ENCODE measurements around the gene HGS.

The HGS gene

DNA sequence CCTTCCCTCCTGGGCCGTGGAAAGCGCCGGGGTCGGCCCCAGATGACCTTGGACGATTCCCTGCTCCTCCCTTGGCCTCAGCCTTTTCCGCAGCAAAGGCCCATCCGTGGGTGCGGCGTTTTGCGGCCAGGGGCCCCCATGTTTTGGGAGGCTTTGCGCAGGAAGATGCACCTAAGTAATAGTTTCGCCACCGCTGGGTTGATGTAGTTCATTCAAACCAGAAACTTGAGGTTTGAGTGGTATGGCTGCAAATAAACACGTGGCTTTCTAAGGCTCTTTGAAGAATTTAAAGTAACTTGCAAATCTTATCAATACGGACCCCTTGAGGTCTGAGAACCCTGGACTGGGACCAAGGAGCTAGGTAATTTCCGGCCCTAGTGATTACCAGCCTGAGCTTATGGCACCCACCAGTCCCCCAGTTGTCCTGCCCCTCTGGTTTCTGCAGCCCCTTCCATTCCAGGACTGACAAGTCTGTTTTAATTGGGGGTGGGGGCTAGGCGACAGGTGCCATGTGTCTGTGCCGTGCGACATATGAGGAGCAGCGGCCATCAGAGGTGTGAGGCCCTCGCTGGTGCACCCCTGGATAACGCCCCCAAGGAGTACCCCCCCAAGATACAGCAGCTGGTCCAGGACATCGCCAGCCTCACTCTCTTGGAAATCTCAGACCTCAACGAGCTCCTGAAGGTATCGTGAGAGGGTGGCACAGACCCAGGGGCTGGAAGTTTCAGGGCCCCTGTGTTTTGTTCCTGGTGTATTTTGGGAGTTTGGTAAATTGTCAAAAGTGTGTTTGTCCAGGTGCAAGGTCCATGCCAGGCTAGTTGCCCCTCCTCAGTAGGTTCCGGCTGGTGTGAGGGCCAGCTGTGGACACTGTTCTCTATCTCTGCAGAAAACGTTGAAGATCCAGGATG, 20.2 kb downstream of the HGS start:
- no peaks in the 10 kb centered on the region for H3K27me3 Mint-ChIP-seq
- peak overlapping the region; percentile 89 for H3K4me3 Mint-ChIP-seq
- H3K9me3 Mint-ChIP-seq (ENCODE audit: low read depth) = no peaks in the 10 kb centered on the region
- peak overlapping the region; percentile 79 for H3K27ac Mint-ChIP-seq
- H3K36me3 Mint-ChIP-seq = peaks cover 3% of the 10 kb centered on the region
- peaks cover 21% of the 10 kb centered on the region for H3K4me1 Mint-ChIP-seq (ENCODE audit: low read depth)

GRCh38 chr17:81705518-81706231, 21.9 kb downstream of the HGS start:
- Mint-ChIP-seq H3K36me3 (peaks cover 3% of the 10 kb centered on the region), H3K27me3 (no peaks in the 10 kb centered on the region), H3K4me1 (ENCODE audit: low read depth) (peaks cover 21% of the 10 kb centered on the region), H3K9me3 (ENCODE audit: low read depth) (no peaks in the 10 kb centered on the region), H3K27ac (peak overlapping the region; percentile 17), H3K4me3 (peak overlapping the region; percentile 49)

GRCh38 chr17:81706232-81706611, 22.4 kb downstream of the HGS start:
- Mint-ChIP-seq H3K36me3 (peaks cover 3% of the 10 kb centered on the region), H3K9me3 (ENCODE audit: low read depth) (no peaks in the 10 kb centered on the region), H3K27ac (peak overlapping the region; percentile 34), H3K27me3 (no peaks in the 10 kb centered on the region), H3K4me1 (ENCODE audit: low read depth) (peaks cover 22% of the 10 kb centered on the region), H3K4me3 (peak overlapping the region; percentile 49)

DNA sequence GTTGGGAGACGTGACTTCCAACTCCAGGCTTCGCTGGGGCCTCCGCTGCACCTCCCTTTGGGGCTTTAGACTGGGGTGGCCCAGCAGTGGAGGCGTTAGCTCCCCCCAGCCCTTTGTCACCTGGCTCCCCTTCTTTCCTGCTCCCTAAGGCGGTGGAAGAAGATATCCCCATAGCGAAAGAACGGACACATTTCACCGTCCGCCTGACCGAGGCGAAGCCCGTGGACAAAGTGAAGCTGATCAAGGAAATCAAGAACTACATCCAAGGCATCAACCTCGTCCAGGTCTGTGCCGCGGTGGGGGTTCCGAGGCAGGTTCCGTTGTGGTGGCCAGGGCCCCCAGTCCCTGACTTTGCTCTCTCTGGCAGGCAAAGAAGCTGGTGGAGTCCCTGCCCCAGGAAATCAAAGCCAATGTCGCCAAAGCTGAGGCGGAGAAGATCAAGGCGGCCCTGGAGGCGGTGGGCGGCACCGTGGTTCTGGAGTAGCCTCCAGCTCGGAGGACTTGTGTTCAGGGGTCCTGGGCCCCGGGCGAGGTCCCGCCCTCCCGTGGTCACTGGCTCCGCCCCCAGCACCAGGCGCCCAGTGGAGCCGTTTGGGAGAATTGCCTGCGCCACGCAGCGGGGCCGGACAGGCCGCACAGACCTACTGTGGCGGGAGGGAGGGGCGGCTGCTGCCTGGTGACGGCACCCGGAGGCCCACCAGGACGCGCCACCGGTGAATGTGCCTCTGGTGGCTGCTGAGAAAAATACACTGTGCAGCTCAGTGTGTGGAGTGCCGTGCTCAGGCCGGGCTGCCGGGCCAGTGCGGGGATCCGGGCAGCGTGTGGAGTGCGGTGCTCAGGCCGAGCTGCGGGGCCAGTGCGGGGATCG, 23.2 kb downstream of the HGS start:
- Mint-ChIP-seq H3K27ac (no peak overlapping the region), H3K36me3 (peaks cover 3% of the 10 kb centered on the region), H3K27me3 (no peaks in the 10 kb centered on the region), H3K9me3 (ENCODE audit: low read depth) (no peaks in the 10 kb centered on the region), H3K4me3 (no peak overlapping the region), H3K4me1 (ENCODE audit: low read depth) (peaks cover 16% of the 10 kb centered on the region)

DNA sequence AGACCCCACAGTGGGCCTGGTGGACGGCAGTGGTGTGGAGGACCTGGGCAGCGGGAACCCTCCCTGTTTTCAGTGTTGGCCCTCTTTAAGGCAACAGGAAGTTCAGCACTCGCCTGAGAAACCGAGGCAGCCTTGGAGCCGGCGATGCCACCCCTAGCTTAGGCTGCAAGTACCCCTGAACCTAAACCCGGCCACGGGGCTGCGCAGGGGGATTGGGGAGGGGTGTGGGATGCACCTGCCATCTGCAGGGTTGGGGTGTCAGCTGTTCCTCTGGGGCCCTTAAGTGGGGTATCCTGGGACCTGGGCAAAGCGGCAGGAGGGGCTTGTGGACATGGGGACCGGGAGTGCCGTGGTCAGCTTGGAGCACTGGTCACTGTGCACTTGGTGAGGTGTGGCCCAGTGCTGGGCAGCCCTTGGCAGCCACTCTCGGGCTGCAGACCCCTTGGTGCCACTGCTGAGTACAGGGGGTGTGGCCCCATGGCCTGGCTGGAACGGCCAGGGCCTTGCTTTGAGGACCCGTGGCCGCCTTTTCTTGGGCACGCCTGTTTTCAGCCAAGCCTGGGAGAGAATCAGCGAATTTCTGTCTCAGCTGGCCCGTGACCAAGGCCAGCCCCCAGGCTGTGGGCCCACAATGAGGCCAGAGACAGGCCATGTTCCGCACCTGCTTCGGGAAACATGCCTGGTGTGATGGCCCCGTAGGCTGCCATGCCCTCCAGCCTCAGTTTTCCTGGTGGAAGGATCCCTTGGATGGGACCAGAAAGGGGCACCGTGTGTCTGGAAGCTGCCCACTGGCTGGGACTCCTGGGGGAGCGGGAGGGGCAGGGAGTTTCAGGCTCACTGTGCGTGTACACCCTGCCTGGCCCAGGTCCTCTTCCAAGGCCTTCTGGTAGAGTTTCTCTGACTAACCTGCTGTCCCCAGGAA, 24.2 kb downstream of the HGS start:
- peaks cover 17% of the 10 kb centered on the region for H3K4me1 Mint-ChIP-seq (ENCODE audit: low read depth)
- no peak overlapping the region for H3K27ac Mint-ChIP-seq
- H3K9me3 Mint-ChIP-seq (ENCODE audit: low read depth) = no peaks in the 10 kb centered on the region
- H3K27me3 Mint-ChIP-seq = no peaks in the 10 kb centered on the region
- no peak overlapping the region for H3K4me3 Mint-ChIP-seq
- H3K36me3 Mint-ChIP-seq = peaks cover 3% of the 10 kb centered on the region

DNA sequence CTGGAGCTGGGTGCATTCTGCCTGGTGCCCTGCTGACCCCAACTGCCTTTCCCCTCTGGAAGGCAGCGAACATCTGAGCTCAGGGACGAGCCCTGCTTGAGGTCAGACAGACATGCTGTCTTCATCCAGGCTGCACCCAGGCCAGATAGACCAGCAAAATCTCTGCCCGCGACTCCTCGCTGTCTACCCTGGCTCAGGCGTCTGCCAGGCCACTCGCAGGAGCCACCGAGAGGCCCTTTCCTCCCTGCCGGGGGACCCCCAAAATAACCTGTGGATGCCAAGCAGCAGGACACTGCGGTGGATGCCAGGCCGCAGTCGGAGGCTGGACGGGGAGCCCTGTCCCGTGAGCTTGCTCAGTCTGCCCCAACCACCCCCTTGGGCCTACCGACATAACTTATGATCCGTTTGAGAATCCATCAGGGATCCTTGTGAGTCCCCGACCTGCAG, 25.0 kb downstream of the HGS start:
- Mint-ChIP-seq H3K36me3 (peaks cover 3% of the 10 kb centered on the region), H3K27ac (no peak overlapping the region), H3K27me3 (no peaks in the 10 kb centered on the region), H3K9me3 (ENCODE audit: low read depth) (no peaks in the 10 kb centered on the region), H3K4me3 (no peak overlapping the region), H3K4me1 (ENCODE audit: low read depth) (peaks cover 18% of the 10 kb centered on the region)

- Mint-ChIP-seq H3K9me3 (ENCODE audit: low read depth) (no peaks in the 10 kb centered on the region), H3K27me3 (no peaks in the 10 kb centered on the region), H3K4me1 (ENCODE audit: low read depth) (peaks cover 12% of the 10 kb centered on the region), H3K4me3 (peak overlapping the region; percentile 80), H3K36me3 (no peaks in the 10 kb centered on the region), H3K27ac (peak overlapping the region; percentile 80)
Observed at GRCh38 chr17:81710514-81711308, 26.9 kb downstream of the HGS start.

DNA sequence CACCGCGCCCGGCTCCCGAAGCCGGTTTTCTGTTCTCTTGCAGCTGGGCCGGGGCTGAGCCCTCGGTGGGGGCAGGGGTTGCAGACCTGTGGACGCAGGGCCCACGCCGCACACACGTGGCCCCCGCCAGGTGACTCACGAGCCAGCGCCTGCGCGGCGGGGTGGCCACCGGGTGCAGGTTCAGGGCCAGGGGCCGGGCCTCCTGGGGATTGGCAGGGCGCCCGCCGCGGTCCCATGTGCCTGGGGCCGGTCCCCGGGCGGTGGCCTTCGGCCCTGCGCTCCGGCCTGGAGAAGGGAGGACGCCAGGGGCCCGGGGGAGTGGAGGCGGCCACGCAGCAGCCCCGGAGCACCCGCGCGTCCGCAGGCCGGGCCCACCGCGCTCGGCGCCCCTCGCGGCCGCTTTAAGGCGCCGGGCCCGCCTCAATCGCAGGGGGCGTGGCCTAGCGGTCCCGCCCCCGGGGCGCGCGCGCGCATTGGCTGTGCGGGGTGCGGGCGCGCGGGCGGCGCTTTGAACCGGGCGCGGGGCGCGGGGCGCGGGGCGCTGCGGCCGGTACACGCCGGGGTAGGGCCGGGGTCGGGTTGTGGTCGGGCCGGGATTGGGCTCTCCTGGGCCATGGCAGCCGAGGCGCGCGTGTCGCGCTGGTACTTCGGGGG, 28.1 kb downstream of the HGS start, which contains the start of gene SLC25A10:
Gene SLC25A10 (plus strand): TSS at position 471 of the 654 bp plus-strand sequence. CDS start 143 bp downstream, at position 614.
- Mint-ChIP-seq H3K4me1 (ENCODE audit: low read depth) (peaks cover 10% of the 10 kb centered on the region), H3K9me3 (ENCODE audit: low read depth) (no peaks in the 10 kb centered on the region), H3K36me3 (no peaks in the 10 kb centered on the region), H3K27me3 (no peaks in the 10 kb centered on the region), H3K27ac (peak within 1 kb of the TSS; percentile 80), H3K4me3 (peak within 1 kb of the TSS; percentile 91)

- H3K27ac Mint-ChIP-seq = peak overlapping the region; percentile 54
- H3K27me3 Mint-ChIP-seq = no peaks in the 10 kb centered on the region
- no peaks in the 10 kb centered on the region for H3K9me3 Mint-ChIP-seq (ENCODE audit: low read depth)
- H3K36me3 Mint-ChIP-seq = no peaks in the 10 kb centered on the region
- H3K4me1 Mint-ChIP-seq (ENCODE audit: low read depth) = peaks cover 10% of the 10 kb centered on the region
- peak overlapping the region; percentile 91 for H3K4me3 Mint-ChIP-seq
Observed at GRCh38 chr17:81712468-81713003, 28.7 kb downstream of the HGS start.

GRCh38 chr17:81713004-81713555, 29.3 kb downstream of the HGS start:
- H3K4me3 Mint-ChIP-seq = peak overlapping the region; percentile 91
- H3K27ac Mint-ChIP-seq = peak overlapping the region; percentile 54
- H3K36me3 Mint-ChIP-seq = no peaks in the 10 kb centered on the region
- no peaks in the 10 kb centered on the region for H3K27me3 Mint-ChIP-seq
- peaks cover 10% of the 10 kb centered on the region for H3K4me1 Mint-ChIP-seq (ENCODE audit: low read depth)
- H3K9me3 Mint-ChIP-seq (ENCODE audit: low read depth) = no peaks in the 10 kb centered on the region

GRCh38 chr17:81713556-81714411, 30.0 kb downstream of the HGS start:
- no peaks in the 10 kb centered on the region for H3K9me3 Mint-ChIP-seq (ENCODE audit: low read depth)
- peak overlapping the region; percentile 91 for H3K4me3 Mint-ChIP-seq
- no peaks in the 10 kb centered on the region for H3K36me3 Mint-ChIP-seq
- no peaks in the 10 kb centered on the region for H3K27me3 Mint-ChIP-seq
- H3K27ac Mint-ChIP-seq = no peak overlapping the region
- peaks cover 10% of the 10 kb centered on the region for H3K4me1 Mint-ChIP-seq (ENCODE audit: low read depth)

All from activated naive CD8-positive, alpha-beta T cell (primary cell).